H1 (cell line): ENCODE measurements around the gene C6orf52. TPM values are rescaled to one million over a fixed set of nuclear protein-coding genes. Genes with fewer than 3 reads are reported as not detected.
A peak's percentile ranks its signal among the peaks of the same experiment; 100 is the strongest.

Source experiments
- CTCF ChIA-PET: fragments of 300-600 bp; sonication (Branson Sonifier 250); formaldehyde crosslinking; loops from one replicate; lab custom pipeline; 2021; ENCODE audit not compliant: partially characterized antibody; lab: Charles Lee
- POLR2A ChIA-PET: fragments of 300-600 bp; sonication (Branson Sonifier 250); formaldehyde crosslinking; loops from one replicate; lab custom pipeline; 2021; ENCODE audit warnings: inconsistent platforms; ENCODE audit not compliant: partially characterized antibody; lab: Charles Lee
- DNase-seq, 2 experiments: peaks; one replicate each; pipeline versions ENCODE4 v3.0.0 to v3.0.0-alpha.2; 2010 to 2022; ENCODE audit warnings: low spot score in 2 of 2, low read depth in 1 of 2, mixed read lengths in 1 of 2
- FAIRE-seq: peaks from 2 replicates; lab custom pipeline; 2011; peaks lifted over from hg19 to GRCh38; lab: Jason Lieb, UNC
- H2AFZ ChIP-seq: 2 replicates; pipeline ENCODE4 v1.8.1; 2012; ENCODE audit warnings: low read length, inconsistent platforms
- H2AK5ac ChIP-seq: 2 replicates; pipeline ENCODE4 v1.6.1; 2013; ENCODE audit warnings: low read depth, low read length
- H2BK120ac ChIP-seq: replicated peaks from 2 replicates; pipeline ENCODE3; 2013; ENCODE audit warnings: low read depth, low read length, inconsistent platforms
- H2BK12ac ChIP-seq: 2 replicates; pipeline ENCODE4 v1.6.1; 2013; ENCODE audit warnings: low read depth, low read length
- H2BK15ac ChIP-seq: 2 replicates; pipeline ENCODE4 v1.6.1; 2013; ENCODE audit warnings: low read length
- H2BK20ac ChIP-seq: 2 replicates; pipeline ENCODE4 v1.6.1; 2013; ENCODE audit warnings: low read length
- H2BK5ac ChIP-seq: 2 replicates; pipeline ENCODE4 v1.6.1; 2013; ENCODE audit warnings: low read depth, low read length
- H3K14ac ChIP-seq: 2 replicates; pipeline ENCODE4 v1.6.1; 2013; ENCODE audit warnings: inconsistent platforms; ENCODE audit not compliant: insufficient read length
- H3K18ac ChIP-seq: 2 replicates; pipeline ENCODE4 v1.6.1; 2013; ENCODE audit warnings: low read length; ENCODE audit errors: extremely low read depth
- H3K23ac ChIP-seq: 2 replicates; pipeline ENCODE4 v1.6.1; 2013; ENCODE audit warnings: inconsistent platforms; ENCODE audit not compliant: insufficient read length
- H3K23me2 ChIP-seq: 2 replicates; pipeline ENCODE4 v1.6.1; 2013; ENCODE audit warnings: low read depth, low read length
- H3K27ac ChIP-seq: 2 replicates; pipeline ENCODE4 v1.6.1; 2011; ENCODE audit warnings: low read depth, low read length, inconsistent platforms
- H3K27me3 ChIP-seq, 4 experiments: replicated peaks in 1 of 4; 1 replicate in 1 of 4; 2 replicates in 3 of 4; pipeline versions ENCODE4 v1.6.1 to v1.8.1; 2011 to 2013; ENCODE audit warnings: low read length in 3 of 4, mild to moderate bottlenecking in 3 of 4, inconsistent platforms in 2 of 4, mixed read lengths in 2 of 4, moderate library complexity in 1 of 4; ENCODE audit not compliant: control insufficient read depth in 3 of 4, insufficient read depth in 3 of 4; ENCODE audit errors: extremely low read depth in 1 of 4
- H3K36me3 ChIP-seq, 4 experiments: 2 replicates each; pipeline versions ENCODE4 v1.6.1 to v1.8.1; 2011 to 2013; ENCODE audit warnings: mild to moderate bottlenecking in 4 of 4, low read length in 3 of 4, moderate library complexity in 2 of 4, control low read depth in 1 of 4, inconsistent platforms in 1 of 4; ENCODE audit not compliant: insufficient read depth in 4 of 4, control insufficient read depth in 2 of 4
- H3K4ac ChIP-seq: replicated peaks from 2 replicates; pipeline ENCODE3; 2013; ENCODE audit warnings: low read length, low read depth, mixed read lengths, inconsistent platforms; ENCODE audit not compliant: insufficient read length
- H3K4me1 ChIP-seq, 4 experiments: replicated peaks in 1 of 4; 1 replicate in 1 of 4; 2 replicates in 3 of 4; pipeline versions ENCODE4 v1.6.1 to v1.8.1; 2011 to 2013; ENCODE audit warnings: low read length in 3 of 4, inconsistent platforms in 2 of 4, mixed read lengths in 1 of 4; ENCODE audit not compliant: insufficient read depth in 4 of 4, control insufficient read depth in 3 of 4
- H3K4me2 ChIP-seq, 2 experiments: 2 replicates each; pipeline versions ENCODE4 v1.6.1 to v1.8.1; 2011 to 2013; ENCODE audit warnings: low read depth in 2 of 2, low read length in 2 of 2, control low read depth in 1 of 2, inconsistent platforms in 1 of 2, mild to moderate bottlenecking in 1 of 2; ENCODE audit not compliant: insufficient read depth in 1 of 2
- H3K4me3 ChIP-seq, 4 experiments: fragments of 200-600, 300-600 bp in 1 of 4; sonication (generic), shearing (Covaris generic), sonication (Bioruptor Twin) in 1 of 4; 2 replicates each; pipeline versions ENCODE4 v1.5.1 to v1.8.1; 2011 to 2016; ENCODE audit warnings: low read length in 4 of 4, low read depth in 3 of 4, control low read depth in 2 of 4, inconsistent platforms in 2 of 4, mild to moderate bottlenecking in 2 of 4, mixed read lengths in 1 of 4, moderate library complexity in 1 of 4; ENCODE audit not compliant: insufficient read depth in 2 of 4; ENCODE audit errors: extremely low read depth in 1 of 4
- H3K56ac ChIP-seq: replicated peaks from 2 replicates; pipeline ENCODE3; 2013; ENCODE audit warnings: low read depth, mild to moderate bottlenecking, mixed read lengths, low read length, inconsistent platforms; ENCODE audit not compliant: insufficient read length
- H3K79me1 ChIP-seq: 2 replicates; pipeline ENCODE4 v1.6.1; 2013; ENCODE audit warnings: low read depth, low read length, control low read depth
- H3K79me2 ChIP-seq, 2 experiments: 2 replicates each; pipeline versions ENCODE4 v1.6.1 to v1.8.1; 2012 to 2013; ENCODE audit warnings: low read length in 2 of 2, mild to moderate bottlenecking in 2 of 2, inconsistent platforms in 1 of 2; ENCODE audit not compliant: insufficient read depth in 2 of 2, control insufficient read depth in 1 of 2
- H3K9ac ChIP-seq, 4 experiments: replicated peaks in 1 of 4; 1 replicate in 1 of 4; 2 replicates in 3 of 4; pipeline versions ENCODE4 v1.6.1 to v1.8.1; 2011 to 2013; ENCODE audit warnings: low read depth in 3 of 4, low read length in 3 of 4, control low read depth in 2 of 4, mild to moderate bottlenecking in 2 of 4, moderate library complexity in 2 of 4, inconsistent platforms in 1 of 4; ENCODE audit errors: extremely low read depth in 1 of 4
- H3K9me3 ChIP-seq, 2 experiments: 2 replicates each; pipeline versions ENCODE4 v1.6.1 to v1.8.1; 2012 to 2013; ENCODE audit warnings: mild to moderate bottlenecking in 2 of 2, moderate library complexity in 2 of 2, control low read depth in 1 of 2, inconsistent platforms in 1 of 2, low read depth in 1 of 2, low read length in 1 of 2, mixed read lengths in 1 of 2; ENCODE audit not compliant: insufficient read depth in 2 of 2
- H4K20me1 ChIP-seq, 2 experiments: replicated peaks in 1 of 2; 2 replicates each; pipeline versions ENCODE3 to v1.8.1; 2011 to 2013; ENCODE audit warnings: inconsistent platforms in 2 of 2, low read length in 2 of 2, mild to moderate bottlenecking in 1 of 2; ENCODE audit not compliant: insufficient read depth in 2 of 2, control insufficient read depth in 1 of 2
- H4K5ac ChIP-seq: 2 replicates; pipeline ENCODE4 v1.6.1; 2013; ENCODE audit warnings: low read length, low read depth, mixed read lengths, inconsistent platforms; ENCODE audit not compliant: insufficient read length
- H4K8ac ChIP-seq: 2 replicates; pipeline ENCODE4 v1.8.0; 2013; ENCODE audit warnings: mild to moderate bottlenecking, moderate library complexity, low read length, inconsistent platforms; ENCODE audit not compliant: insufficient read depth; ENCODE audit errors: extremely low read depth
- H4K91ac ChIP-seq: replicated peaks from 2 replicates; pipeline ENCODE3; 2013; ENCODE audit warnings: low read length, mixed read lengths, inconsistent platforms; ENCODE audit not compliant: insufficient read length
- CBX5 ChIP-seq: fragments of 300-800, 300-1000 bp; sonication (generic); IDR thresholded peaks from 2 replicates; pipeline ENCODE4 v1.7.1; 2016; ENCODE audit warnings: antibody characterized with exemption, low read length, low read depth
- CHD1 ChIP-seq: IDR thresholded peaks from 2 replicates; pipeline ENCODE4 v1.6.1; 2012; ENCODE audit warnings: low read depth, low read length, improper control_type of control experiment
- POLR2AphosphoS5 ChIP-seq: IDR thresholded peaks from 2 replicates; pipeline ENCODE4 v1.6.1; 2011; ENCODE audit warnings: low read depth, low read length
- RBBP5 ChIP-seq: IDR thresholded peaks from 2 replicates; pipeline ENCODE4 v1.7.1; 2012; ENCODE audit warnings: low read depth, mild to moderate bottlenecking, inconsistent platforms, low read length, moderate library complexity, borderline replicate concordance
- WGBS, 2 experiments: shearing (Covaris generic) in 1 of 2; methylation state at CpG; one replicate each; pipeline versions ENCODE4 v1.1.6 to v1.1.7; 2013 to 2015; ENCODE audit warnings: low lambda C conversion rate in 2 of 2, mixed read lengths in 2 of 2, inconsistent platforms in 1 of 2, low coverage in 1 of 2, missing lambda C conversion rate in 1 of 2; ENCODE audit not compliant: insufficient replicate concordance in 2 of 2, insufficient coverage in 1 of 2, insufficient read length in 1 of 2; ENCODE audit errors: extremely low coverage in 1 of 2, missing lambda C conversion rate in 1 of 2; 5-methylcytosine and 5-hydroxymethylcytosine counted together
- polyA plus RNA-seq, 7 experiments: library from polyadenylated mRNA; depleted of rRNA in 3 of 7; stranded (reverse) in 5 of 7; unstranded in 2 of 7; fragments of >200 nt in 5 of 7; fragments of 200-250 nt in 2 of 7; gene quantifications; 1 replicate in 5 of 7; 2 replicates in 1 of 7; 4 replicates in 1 of 7; pipeline versions ENCODE4 v1.2.1 to v1.2.3, GENCODE V29; 2011 to 2013; ENCODE audit warnings: missing spikeins in 2 of 7, mixed read lengths in 2 of 7
- total RNA-seq: library from RNA; stranded (reverse); fragmentation: NEBNext Ultra II Directional; extraction: Animal tissue kit (Norgen Biotek cat#: 25700); gene quantifications from 2 replicates; pipeline ENCODE4 v1.2.1, GENCODE V29; 2021

Gene C6orf52
- total and polyA plus RNA-seq, 2 of the 8 experiments (the other 6 are each of a cell fraction or from before 2014, with no cell fraction given) = 1.5 to 3.1 TPM

DNA sequence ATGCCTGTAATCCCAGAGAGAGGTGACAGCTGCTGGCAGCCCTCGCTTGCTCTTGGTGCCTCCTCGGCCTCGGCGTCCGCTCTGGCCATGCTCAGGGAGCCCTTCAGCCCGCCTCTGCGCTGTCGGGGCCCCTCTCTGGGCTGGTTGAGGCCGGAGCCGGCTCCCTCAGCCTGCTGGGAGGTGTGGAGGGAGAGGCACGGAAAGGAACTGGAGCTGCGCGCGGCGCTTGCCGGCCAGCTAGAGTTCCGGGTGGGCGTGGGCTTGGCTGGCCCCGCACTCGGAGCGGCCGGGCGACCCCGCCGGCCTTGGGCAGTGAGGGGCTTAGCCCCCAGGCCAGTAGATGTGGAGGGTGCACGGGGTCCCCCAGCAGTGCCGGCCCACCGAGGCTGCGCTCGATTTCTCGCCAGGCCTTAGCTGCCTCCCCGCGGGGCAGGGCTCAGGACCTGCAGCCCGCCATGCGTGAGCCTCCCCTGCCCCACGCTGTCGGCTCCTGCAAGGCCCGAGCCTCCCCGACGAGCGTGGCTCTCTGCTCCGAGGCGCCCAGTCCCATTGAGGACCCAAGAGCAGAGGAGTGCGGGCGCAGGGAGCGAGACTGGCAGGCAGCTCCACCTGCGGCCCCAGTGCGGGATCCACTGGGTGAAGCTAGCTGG, 34.6 kb downstream of the C6orf52 start:
- Histone ChIP-seq H3K27ac (no peak overlapping the region), H2BK20ac (no peak overlapping the region), H3K18ac (no peak overlapping the region; the same call in 1 of the 2 replicates), H3K23ac (no peak overlapping the region), H2AFZ (peak overlapping the region; percentile 36; the same call in 1 of the 2 replicates), H4K91ac (no peak overlapping the region), H3K4ac (no peak overlapping the region), H3K56ac (no peak overlapping the region), H3K14ac (no peak overlapping the region), H2BK15ac (no peak overlapping the region), H4K8ac (peak overlapping the region; percentile 68; the same call in 1 of the 2 replicates), H3K9me3 (no peaks in the 10 kb centered on the region), H2BK120ac (no peak overlapping the region), H3K4me3 (peak overlapping the region; percentile 52 to 69 (median 54)), H3K36me3 (no peaks in the 10 kb centered on the region), H3K4me2 (peak overlapping the region; percentile 79), H3K79me1 (no peaks in the 10 kb centered on the region; the same call in 1 of the 2 replicates), H4K20me1 (no peaks in the 10 kb centered on the region), H3K23me2 (peaks cover 6% of the 10 kb centered on the region; the same call in 1 of the 2 replicates), H2AK5ac (no peak overlapping the region), H3K4me1 (peaks cover 0 to 3% (median 1%) of the 10 kb centered on the region in 4 experiments; a peak in 3 of 7 replicates), H3K79me2 (no peaks in the 10 kb centered on the region), H3K27me3 (peaks cover 0 to 5% (median 2%) of the 10 kb centered on the region in 4 experiments; a peak in 3 of 7 replicates), H2BK5ac (no peak overlapping the region), H3K9ac (peak overlapping the region in 2 of 4 experiments; percentile 13 to 67; a peak in 4 of 7 replicates), H2BK12ac (no peak overlapping the region), H4K5ac (no peak overlapping the region)
- DNase-seq (peak in 1 of 2 experiments; percentile 69), FAIRE-seq (no peak)
- 19% methylated on average over 17 of the region's 48 CpGs; no CpG with 5 or more reads in 1 of the 2 experiments for WGBS, 2 experiments
- CTCF ChIA-PET = interaction anchor here (0.6 to 1.7 kb wide), 11 partner anchors 9 to 142 kb away, joined by 3 to 7 read pairs (median 3); partner anchors contain the start of gene C6orf52
- POLR2A ChIA-PET = interaction anchor here (0.6 to 2.4 kb wide), 26 partner anchors 8 to 1543 kb away, joined by 3 to 8 read pairs (median 4); partner anchors contain the start of genes C6orf52 and PAK1IP1
- TF ChIP-seq RBBP5 = peak; percentile 36; the same call in 1 of the 2 replicates
- no peak for TF ChIP-seq POLR2AphosphoS5
- TF ChIP-seq CHD1 = no peak
- no peak for TF ChIP-seq CBX5
